ENCODE measurements around the gene ST6GALNAC3.

DNA sequence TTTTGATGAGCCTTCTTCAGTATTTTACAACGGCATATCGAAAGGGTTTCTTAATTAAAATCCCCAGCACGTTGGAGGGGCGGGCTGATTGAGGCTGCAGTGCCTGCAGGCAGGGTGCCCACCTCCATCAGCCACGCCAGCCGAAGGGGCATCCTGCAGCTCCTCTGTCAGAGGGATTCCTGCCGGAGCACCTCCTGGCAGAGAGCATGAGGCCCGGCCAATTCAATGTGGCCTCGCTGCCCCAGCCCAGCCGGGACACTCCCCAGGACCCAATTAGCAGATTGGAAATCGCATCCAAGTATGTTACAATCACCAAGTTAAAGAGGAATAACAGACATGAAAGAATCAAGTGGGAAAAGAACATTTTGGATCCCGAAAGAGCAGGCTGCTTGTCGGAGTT lies 216.6 kb downstream of the ST6GALNAC3 start:
- TF ChIP-seq, protein P1, sequence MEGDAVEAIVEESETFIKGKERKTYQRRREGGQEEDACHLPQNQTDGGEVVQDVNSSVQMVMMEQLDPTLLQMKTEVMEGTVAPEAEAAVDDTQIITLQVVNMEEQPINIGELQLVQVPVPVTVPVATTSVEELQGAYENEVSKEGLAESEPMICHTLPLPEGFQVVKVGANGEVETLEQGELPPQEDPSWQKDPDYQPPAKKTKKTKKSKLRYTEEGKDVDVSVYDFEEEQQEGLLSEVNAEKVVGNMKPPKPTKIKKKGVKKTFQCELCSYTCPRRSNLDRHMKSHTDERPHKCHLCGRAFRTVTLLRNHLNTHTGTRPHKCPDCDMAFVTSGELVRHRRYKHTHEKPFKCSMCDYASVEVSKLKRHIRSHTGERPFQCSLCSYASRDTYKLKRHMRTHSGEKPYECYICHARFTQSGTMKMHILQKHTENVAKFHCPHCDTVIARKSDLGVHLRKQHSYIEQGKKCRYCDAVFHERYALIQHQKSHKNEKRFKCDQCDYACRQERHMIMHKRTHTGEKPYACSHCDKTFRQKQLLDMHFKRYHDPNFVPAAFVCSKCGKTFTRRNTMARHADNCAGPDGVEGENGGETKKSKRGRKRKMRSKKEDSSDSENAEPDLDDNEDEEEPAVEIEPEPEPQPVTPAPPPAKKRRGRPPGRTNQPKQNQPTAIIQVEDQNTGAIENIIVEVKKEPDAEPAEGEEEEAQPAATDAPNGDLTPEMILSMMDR (IDR thresholded peaks at IDR 0.05; ENCODE audit: low read depth, low read length, poor library complexity, severe bottlenecking): no peak
- no peak for TF ChIP-seq EZH2phosphoT487 (IDR thresholded peaks at IDR 0.05; ENCODE audit: borderline replicate concordance, low read length)
